GM18505 (cell line): ENCODE results near the gene CSAD.

ENCODE experiments used
- ATAC-seq: cut with Tn5 transposase; IDR thresholded peaks from one replicate; pipeline ENCODE4 v1.9.1; 2021; ENCODE audit not compliant: unreplicated experiment
- POLR2A ChIP-seq: IDR thresholded peaks from 4 replicates; pipeline ENCODE4 v1.6.1; 2011; ENCODE audit warnings: borderline replicate concordance; ENCODE audit not compliant: insufficient read depth, insufficient read length; ENCODE audit errors: extremely low read depth

The CSAD gene

DNA sequence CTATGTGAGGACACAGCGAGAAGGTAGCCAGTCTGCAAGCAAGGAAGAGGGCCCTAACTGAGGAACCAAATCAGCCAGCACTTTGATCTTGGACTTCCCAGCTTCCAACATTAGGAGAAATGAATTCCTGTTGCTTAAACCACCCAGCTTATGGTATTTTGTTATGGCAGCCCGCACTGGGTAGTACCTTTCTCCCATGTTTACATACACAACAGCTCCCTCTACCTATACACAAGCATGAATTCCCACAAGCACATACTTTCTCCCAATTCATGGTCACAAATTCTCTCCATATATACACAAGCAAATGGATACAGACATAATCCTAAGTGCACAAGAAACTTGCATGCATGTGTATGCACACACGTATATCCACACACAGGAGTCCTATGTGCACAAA, 19.0 kb upstream of the CSAD start:
- no peak for ATAC-seq
- no peak for TF ChIP-seq POLR2A

DNA sequence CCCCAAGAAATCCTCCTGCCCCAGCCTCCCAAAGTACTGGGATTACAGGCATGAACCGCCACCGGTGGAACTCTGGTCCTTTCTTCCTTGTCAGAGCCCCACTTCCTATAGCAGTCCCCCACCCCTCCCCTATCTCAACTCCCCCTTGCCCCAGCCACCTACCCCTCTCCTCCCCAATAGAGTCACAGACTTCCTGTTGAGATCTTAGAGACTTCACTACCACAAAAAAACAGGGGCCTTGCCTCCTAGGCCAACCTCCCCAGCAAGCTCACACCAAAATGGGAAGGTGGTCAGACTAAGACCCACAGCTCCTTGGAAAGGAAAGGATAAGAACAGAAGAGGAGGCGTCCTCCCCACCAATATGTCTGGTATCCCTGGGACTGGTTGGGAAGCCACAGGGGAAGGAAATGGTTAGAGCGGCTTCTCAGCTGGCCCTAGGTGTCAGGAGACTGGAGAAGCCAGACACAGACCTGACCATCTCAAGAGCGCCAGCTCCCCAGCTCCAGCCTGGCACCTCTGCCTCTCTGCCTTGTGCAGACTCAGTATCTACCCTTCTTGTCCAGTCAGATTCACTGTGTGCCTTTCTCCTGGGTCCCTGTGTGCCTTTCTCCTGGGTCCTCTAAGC, 17.9 kb upstream of the CSAD start:
- no peak for ATAC-seq
- TF ChIP-seq POLR2A = no peak

DNA sequence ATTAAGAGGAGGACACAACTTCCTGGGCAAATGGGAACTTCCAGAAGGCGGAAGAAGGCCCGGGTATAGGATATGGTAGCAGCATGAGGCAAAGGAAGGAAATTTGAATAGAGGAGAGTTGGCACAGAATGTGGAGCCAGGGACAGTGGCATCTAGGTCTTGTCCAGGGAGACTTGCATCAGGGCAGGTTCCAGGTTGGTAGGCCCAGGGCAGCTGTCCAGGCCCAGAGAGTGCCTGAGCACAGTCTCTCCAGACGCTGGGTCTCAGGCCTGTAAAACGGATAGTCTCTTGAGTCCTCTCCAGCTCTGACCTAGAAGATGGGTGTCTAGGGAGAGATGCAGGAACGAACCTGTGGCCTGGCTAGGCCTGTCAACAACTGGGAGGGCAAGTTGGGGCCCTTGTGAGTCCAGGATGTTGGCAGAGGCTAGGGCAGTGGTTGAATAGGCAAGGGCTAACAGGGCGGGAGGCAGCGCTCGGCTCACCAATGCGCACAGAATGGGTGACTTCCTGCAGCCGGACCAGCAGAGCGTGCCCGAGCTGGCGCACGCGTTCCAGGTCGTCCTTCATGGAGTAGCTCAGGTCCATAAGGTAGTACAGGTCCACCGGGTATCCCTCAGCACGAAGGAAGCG, 16.4 kb upstream of the CSAD start:
- ATAC-seq = no peak
- peak; percentile 29 for TF ChIP-seq POLR2A

DNA sequence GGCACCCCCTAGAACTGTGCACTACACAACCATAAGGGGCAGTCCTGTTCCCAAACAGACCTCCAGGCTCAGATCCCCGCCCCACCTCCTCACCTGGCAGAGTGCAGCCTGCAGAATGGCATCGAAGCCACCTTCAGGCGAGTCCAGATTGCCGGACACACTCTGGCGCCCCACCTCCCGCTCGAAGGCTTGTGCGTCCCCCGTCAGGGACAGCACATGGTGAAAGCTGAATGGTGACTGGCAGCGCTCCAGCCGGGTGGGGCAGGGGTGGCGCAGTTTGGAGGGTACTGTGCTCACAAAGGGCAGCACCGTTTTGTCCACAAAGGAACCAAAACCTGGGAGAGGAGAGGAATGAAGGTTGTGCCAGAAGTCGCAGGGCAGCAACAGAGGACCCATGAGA, 15.8 kb upstream of the CSAD start:
- no peak for ATAC-seq
- no peak for TF ChIP-seq POLR2A

DNA sequence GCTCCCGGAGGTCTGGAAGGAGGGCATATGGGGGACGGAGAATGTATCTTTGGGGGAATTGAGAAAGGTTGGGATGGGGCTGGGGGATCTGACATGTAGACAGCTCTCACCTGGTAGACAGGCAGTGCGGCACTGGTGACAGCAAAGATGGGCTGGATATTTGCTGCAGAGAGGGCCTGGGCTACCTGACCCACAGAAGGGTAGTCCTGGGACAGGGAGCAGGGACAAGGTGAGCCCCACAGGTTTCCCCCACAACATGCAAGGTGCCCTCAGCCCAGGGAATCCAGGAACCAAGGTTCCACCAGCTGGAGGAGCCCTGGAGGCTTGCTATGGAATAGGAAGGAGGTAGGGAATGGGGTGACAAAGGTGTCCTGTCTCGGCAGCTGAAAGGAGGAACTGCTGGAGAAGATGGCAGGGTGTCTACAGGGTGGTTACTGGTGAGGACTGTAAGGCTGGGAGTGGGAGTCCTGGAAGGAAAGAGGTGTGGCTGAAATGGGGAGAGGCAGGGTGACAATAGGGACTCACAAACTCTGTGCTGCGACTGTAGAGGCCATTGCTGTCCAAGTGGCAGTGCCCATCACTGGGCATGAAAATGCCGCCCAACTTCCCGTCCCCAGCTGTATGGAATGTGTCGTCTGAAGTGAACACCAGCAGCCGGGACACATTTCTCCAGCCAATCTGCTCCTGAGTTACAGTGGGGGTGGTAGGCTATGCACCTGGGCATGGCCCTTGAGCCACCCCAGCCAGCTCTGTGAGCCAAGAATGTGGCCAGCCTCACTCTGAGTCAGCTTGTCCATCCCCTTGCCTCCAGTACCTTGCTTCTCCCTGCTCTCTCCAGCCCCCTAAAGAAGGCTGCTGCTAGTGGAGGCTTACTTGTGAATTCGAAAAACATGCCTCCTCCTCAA, 15.0 kb upstream of the CSAD start:
- no peak for ATAC-seq
- TF ChIP-seq POLR2A = peak; percentile 38

DNA sequence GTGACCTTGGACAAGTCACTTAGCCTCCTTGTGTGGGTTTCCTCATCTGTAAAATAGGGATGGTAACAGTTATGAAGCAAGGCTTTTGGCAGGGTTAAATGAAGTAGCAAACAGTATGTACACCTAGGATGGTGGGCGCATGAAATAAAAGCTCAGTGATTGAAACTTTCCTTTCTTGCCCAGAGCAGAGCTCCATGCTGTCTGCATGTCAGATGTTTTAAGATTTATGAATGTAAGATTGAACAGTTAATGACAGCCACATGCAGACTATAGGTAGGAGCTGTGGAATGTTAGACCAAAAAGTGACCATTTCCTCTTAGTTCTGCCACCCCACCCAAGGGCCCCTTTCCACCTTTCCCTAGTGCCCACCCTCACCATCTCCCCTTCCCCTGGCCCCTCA, 14.2 kb upstream of the CSAD start:
- TF ChIP-seq POLR2A = no peak
- no peak for ATAC-seq

DNA sequence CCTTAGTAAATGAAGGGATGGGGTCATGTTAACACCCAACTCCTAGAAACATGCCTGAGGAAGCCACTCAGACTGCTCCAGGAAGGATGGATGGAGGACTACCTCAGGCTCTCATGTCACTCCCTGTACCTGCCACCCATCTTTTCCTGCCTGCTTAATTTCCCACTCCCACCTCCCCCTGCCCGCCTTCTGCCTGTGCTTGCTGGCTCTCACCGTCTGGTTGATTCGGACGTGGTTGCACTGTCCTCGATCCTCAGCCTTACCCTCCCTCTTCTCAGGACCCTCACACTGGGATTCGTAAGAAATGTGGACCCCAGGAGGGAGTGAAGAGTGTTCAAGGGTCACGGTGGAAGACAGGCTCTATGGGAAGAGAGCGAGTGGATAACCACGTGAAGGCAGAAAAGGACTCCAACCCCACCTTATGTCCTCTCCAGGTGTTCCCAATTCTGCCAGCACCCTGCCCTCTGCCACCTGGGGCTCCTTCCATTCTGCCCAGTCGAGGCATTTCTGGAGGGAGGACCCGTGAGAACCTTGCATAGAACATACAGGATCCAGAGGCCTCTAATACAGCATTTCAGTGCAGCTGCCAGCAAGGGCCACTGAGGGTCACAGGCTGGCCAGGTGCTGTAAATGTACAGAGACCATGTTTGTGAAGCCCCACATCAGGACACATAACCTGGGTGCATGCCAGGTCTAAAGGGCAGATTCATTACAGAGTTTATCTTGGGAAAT, 13.4 kb upstream of the CSAD start:
- no peak for ATAC-seq
- peak; percentile 13 for TF ChIP-seq POLR2A

DNA sequence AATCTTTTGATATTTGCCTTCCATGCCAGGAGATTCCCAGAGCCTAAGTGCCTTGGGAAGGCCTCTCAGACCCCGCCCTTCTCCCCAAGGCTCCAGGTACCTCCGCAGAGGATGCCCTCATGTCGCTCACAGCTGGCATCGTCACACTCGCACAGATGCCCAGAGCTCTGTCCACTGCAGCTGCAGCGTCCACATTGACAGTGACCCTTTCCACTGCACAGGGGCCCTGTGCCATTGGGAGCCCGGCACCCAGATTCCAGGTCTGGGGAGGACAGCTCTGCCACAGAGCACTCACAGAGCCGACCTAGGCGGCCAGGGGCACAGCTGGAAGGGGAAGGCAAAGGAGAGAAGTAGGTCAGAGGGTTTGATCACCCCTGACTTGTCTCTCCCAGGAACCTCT, 12.3 kb upstream of the CSAD start:
- TF ChIP-seq POLR2A = no peak
- ATAC-seq = no peak

DNA sequence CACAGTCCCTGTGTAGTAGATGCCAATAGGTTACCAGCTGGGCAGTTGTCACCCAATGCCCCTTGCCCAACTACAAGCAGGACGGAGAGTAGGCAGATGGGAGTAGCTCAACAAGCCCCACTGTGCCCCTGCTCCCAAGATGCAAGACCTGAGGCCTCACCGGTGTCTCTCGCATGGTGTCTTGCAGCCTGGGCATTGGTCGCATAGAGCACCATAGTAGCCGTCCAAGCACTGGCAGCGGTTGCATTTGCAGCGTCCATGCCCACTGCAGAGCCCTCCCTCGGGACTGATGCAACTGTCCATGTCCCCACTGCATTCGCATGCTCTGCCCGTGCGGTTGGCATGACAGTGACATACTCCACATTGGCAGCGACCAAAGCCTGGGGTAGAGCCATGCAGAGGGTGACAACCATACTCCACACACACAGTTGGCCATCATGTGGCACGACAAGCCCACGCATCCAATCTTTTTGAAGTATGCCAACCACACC, 11.9 kb upstream of the CSAD start:
- no peak for ATAC-seq
- no peak for TF ChIP-seq POLR2A

DNA sequence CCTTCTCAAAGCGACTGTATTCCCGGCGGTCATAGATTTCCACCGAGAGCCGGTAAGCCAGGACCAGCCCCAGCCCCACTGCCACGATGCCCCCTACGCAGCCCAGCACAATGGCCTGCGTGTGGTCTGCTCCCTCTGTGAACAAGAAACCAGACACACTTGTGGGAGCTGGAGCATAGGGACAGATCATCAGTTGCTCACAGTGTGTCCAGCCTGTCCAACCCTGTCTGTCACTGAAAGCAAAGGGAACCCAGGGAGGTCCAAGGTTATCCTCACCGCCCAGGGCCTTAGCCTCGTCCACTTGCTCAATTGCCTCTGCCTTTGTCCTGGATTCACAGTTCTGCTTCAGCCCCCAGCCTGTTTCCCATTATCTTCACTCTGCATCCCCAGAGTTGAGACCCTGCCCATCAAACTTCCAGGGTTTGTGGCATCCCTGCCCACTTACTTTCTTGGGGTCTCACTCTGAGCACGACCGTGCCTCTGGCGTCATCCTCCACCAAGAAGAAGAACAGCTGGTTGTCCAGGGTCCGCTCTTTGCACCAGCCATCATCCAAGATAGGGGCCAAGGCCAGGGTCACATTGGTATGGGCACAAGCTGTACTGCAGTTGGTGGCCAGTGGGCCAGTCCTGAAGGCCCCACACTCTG, 11.3 kb upstream of the CSAD start:
- TF ChIP-seq POLR2A = no peak
- ATAC-seq = no peak

DNA sequence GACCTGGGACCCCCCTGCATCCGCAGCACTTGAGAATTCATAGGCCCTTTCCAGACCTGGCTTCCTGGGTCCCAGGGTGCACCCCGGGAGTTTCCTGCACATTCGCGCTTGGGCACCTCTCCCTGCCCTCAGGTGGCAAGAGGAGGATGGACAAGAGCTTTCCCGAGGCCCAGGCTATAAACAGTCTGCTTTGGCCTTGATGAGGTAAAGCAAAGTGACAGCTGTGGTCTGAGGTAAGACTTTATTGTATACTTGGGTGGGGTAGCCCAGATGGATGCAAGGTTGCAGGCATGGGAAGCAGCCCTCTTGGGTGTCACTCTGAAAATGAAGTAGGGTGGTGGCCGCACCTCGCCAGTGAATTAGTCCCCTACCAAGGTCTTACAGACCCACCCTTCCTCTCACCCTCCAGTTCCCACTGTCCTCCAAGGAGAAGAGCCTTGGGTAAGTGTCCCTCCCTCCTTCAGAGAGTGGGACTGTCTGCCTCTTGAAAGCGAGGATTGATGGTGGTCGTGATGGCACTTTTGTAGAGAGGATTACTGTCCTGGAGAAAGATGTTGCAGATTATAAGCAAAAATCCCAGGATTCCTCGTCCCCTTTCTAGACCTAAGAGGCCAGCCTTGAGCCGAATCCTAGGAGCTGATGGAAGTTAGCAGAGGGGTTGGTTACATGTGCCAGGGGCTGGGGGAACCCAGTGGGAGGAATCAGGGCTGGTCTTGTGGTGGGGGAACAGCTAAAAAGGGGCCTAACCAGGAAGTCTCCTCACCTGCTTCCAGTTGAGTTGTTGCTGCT, 10.6 kb upstream of the CSAD start:
- TF ChIP-seq POLR2A = peak; percentile 39

DNA sequence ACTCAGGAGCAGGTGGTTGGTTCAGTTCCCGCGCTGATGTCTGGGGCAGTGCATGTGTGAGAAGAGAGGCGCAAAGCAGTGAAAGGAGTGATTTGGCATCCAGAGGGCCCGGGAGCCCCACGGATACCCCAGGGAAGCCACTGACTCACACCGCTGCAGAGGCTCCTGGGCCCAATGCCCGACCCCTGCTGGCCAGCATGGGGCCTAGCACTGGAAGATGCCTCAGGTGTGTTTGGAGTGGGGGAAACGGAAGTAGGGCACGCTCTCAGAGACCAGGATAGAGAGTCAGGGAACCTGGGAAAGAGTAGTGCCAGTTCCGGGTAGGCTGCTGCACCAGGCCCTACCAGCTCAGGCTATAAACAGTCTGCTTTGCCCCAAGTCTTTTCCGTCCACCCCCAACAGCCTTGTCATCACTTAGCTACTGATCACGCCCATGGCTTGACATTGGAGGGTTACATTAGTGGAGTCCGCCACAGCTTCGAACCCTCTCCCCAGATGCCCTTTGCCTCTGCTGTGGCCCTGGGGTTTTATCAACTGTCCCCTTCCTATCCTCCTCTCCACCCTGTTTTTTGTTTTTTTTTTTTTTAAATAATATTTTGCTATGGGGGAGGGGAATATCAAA, 9.5 kb upstream of the CSAD start:
- ATAC-seq = no peak
- TF ChIP-seq POLR2A = peak; percentile 68

More for the DNA sequence above, 10.6 kb upstream of the CSAD start:
- no peak for ATAC-seq

DNA sequence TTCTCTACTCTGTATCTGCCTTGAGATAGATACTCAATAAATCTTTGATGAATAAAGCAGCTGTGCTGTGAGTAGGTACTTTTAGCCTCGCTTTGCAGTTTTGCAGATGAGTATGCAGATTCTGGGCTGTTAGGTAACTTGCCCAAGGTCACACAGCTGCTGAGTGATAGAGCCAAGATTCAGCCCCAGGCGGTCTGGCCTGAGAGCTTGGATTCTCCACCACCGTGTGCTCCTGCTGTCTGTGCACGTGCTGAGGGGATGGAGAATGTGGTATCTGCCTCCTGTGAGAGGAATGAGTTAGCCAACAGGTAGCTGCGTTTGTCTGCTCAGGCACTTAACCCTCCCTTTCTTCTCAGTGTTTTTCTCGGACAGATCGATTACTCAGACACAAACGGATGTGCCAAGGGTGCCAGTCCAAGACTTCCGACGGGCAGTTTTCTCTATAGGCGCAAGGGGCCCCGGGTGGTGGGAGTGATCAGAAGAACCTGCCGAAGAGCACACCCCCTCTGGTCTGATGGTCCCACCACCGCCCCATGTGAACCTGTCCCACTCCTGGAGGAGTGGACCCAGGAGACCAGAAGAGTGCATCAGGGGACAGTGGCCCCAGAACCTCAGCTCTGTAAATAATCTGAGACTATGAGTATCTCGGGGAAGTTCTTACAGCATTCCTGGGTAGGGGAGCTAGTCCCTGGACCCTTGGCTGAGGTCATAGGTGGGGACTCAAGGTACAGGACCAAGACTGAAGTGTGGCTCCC, 6.6 kb upstream of the CSAD start:
- peak; percentile 5 for TF ChIP-seq POLR2A
- no peak for ATAC-seq
